Activated naive CD8-positive, alpha-beta T cell (primary cell): ENCODE data around the gene SULT4A1.

Experiments
- H3K27ac Mint-ChIP-seq: one replicate; pipeline ENCODE4 v1.8.0; 2021; ENCODE audit warnings: mixed read lengths
- H3K27me3 Mint-ChIP-seq: one replicate; pipeline ENCODE4 v1.8.0; 2021; ENCODE audit warnings: mixed read lengths
- H3K36me3 Mint-ChIP-seq: one replicate; pipeline ENCODE4 v1.8.0; 2021; ENCODE audit warnings: mixed read lengths
- H3K4me1 Mint-ChIP-seq: one replicate; pipeline ENCODE4 v1.8.0; 2021; ENCODE audit warnings: low read depth, mixed read lengths
- H3K4me3 Mint-ChIP-seq: one replicate; pipeline ENCODE4 v1.8.0; 2021; ENCODE audit warnings: mild to moderate bottlenecking, mixed read lengths
- H3K9me3 Mint-ChIP-seq: one replicate; pipeline ENCODE4 v1.8.0; 2021; ENCODE audit warnings: low read depth, mixed read lengths

Gene SULT4A1

GRCh38 chr22:43859176-43859575 is 3.1 kb downstream of the SULT4A1 start:
- H3K9me3 Mint-ChIP-seq = no peaks in the 10 kb centered on the region
- H3K27ac Mint-ChIP-seq = no peak overlapping the region
- no peak overlapping the region for H3K4me3 Mint-ChIP-seq
- no peaks in the 10 kb centered on the region for H3K36me3 Mint-ChIP-seq
- H3K27me3 Mint-ChIP-seq = peaks cover 34% of the 10 kb centered on the region
- peaks cover 4% of the 10 kb centered on the region for H3K4me1 Mint-ChIP-seq

- H3K9me3 Mint-ChIP-seq = no peaks in the 10 kb centered on the region
- no peak overlapping the region for H3K4me3 Mint-ChIP-seq
- H3K4me1 Mint-ChIP-seq = peaks cover 4% of the 10 kb centered on the region
- peaks cover 26% of the 10 kb centered on the region for H3K27me3 Mint-ChIP-seq
- no peaks in the 10 kb centered on the region for H3K36me3 Mint-ChIP-seq
- H3K27ac Mint-ChIP-seq = no peak overlapping the region
Measured at GRCh38 chr22:43858156-43858895, 4.0 kb downstream of the SULT4A1 start.

- no peaks in the 10 kb centered on the region for H3K36me3 Mint-ChIP-seq
- no peaks in the 10 kb centered on the region for H3K9me3 Mint-ChIP-seq
- H3K27ac Mint-ChIP-seq = no peak overlapping the region
- no peaks in the 10 kb centered on the region for H3K4me1 Mint-ChIP-seq
- H3K27me3 Mint-ChIP-seq = peaks cover 20% of the 10 kb centered on the region
- no peak overlapping the region for H3K4me3 Mint-ChIP-seq
Measured at GRCh38 chr22:43857367-43857766, 4.9 kb downstream of the SULT4A1 start.

GRCh38 chr22:43855431-43855830 is 6.9 kb downstream of the SULT4A1 start:
- Mint-ChIP-seq H3K4me1 (no peaks in the 10 kb centered on the region), H3K27ac (no peak overlapping the region), H3K27me3 (peaks cover 17% of the 10 kb centered on the region), H3K4me3 (no peak overlapping the region), H3K9me3 (no peaks in the 10 kb centered on the region), H3K36me3 (no peaks in the 10 kb centered on the region)

- no peak overlapping the region for H3K27ac Mint-ChIP-seq
- no peaks in the 10 kb centered on the region for H3K4me1 Mint-ChIP-seq
- no peak overlapping the region for H3K4me3 Mint-ChIP-seq
- H3K27me3 Mint-ChIP-seq = peaks cover 11% of the 10 kb centered on the region
- no peaks in the 10 kb centered on the region for H3K9me3 Mint-ChIP-seq
- H3K36me3 Mint-ChIP-seq = no peaks in the 10 kb centered on the region
Measured at GRCh38 chr22:43854786-43855271, 7.5 kb downstream of the SULT4A1 start.

GRCh38 chr22:43854121-43854785 is 8.1 kb downstream of the SULT4A1 start:
- H3K4me3 Mint-ChIP-seq = no peak overlapping the region
- H3K4me1 Mint-ChIP-seq = no peaks in the 10 kb centered on the region
- H3K27me3 Mint-ChIP-seq = peaks cover 9% of the 10 kb centered on the region
- no peak overlapping the region for H3K27ac Mint-ChIP-seq
- no peaks in the 10 kb centered on the region for H3K9me3 Mint-ChIP-seq
- H3K36me3 Mint-ChIP-seq = no peaks in the 10 kb centered on the region

GRCh38 chr22:43853328-43853931 is 8.9 kb downstream of the SULT4A1 start:
- Mint-ChIP-seq H3K27ac (no peak overlapping the region), H3K4me1 (no peaks in the 10 kb centered on the region), H3K4me3 (no peak overlapping the region), H3K27me3 (peaks cover 2% of the 10 kb centered on the region), H3K36me3 (no peaks in the 10 kb centered on the region), H3K9me3 (no peaks in the 10 kb centered on the region)

GRCh38 chr22:43852573-43853327 is 9.6 kb downstream of the SULT4A1 start:
- Mint-ChIP-seq H3K27me3 (peaks cover 2% of the 10 kb centered on the region), H3K4me3 (no peak overlapping the region), H3K27ac (no peak overlapping the region)

GRCh38 chr22:43851979-43852307 is 10.4 kb downstream of the SULT4A1 start:
- H3K27ac Mint-ChIP-seq = no peak overlapping the region
- no peaks in the 10 kb centered on the region for H3K9me3 Mint-ChIP-seq
- H3K27me3 Mint-ChIP-seq = peaks cover 2% of the 10 kb centered on the region
- H3K4me1 Mint-ChIP-seq = no peaks in the 10 kb centered on the region
- H3K36me3 Mint-ChIP-seq = no peaks in the 10 kb centered on the region
- H3K4me3 Mint-ChIP-seq = no peak overlapping the region

More at GRCh38 chr22:43852573-43853327, 9.6 kb downstream of the SULT4A1 start:
- Mint-ChIP-seq H3K9me3 (no peaks in the 10 kb centered on the region), H3K36me3 (no peaks in the 10 kb centered on the region), H3K4me1 (no peaks in the 10 kb centered on the region)

GRCh38 chr22:43851058-43851978 is 11.0 kb downstream of the SULT4A1 start:
- no peaks in the 10 kb centered on the region for H3K36me3 Mint-ChIP-seq
- no peaks in the 10 kb centered on the region for H3K4me1 Mint-ChIP-seq
- no peaks in the 10 kb centered on the region for H3K9me3 Mint-ChIP-seq
- H3K27me3 Mint-ChIP-seq = peaks cover 2% of the 10 kb centered on the region
- no peak overlapping the region for H3K27ac Mint-ChIP-seq
- no peak overlapping the region for H3K4me3 Mint-ChIP-seq

- Mint-ChIP-seq H3K27me3 (peaks cover 1% of the 10 kb centered on the region), H3K4me1 (no peaks in the 10 kb centered on the region), H3K27ac (no peak overlapping the region), H3K9me3 (no peaks in the 10 kb centered on the region), H3K4me3 (no peak overlapping the region), H3K36me3 (no peaks in the 10 kb centered on the region)
Measured at GRCh38 chr22:43850529-43850928, 11.8 kb downstream of the SULT4A1 start.

GRCh38 chr22:43849731-43850130 is 12.6 kb downstream of the SULT4A1 start:
- no peak overlapping the region for H3K27ac Mint-ChIP-seq
- no peaks in the 10 kb centered on the region for H3K27me3 Mint-ChIP-seq
- no peaks in the 10 kb centered on the region for H3K9me3 Mint-ChIP-seq
- no peaks in the 10 kb centered on the region for H3K4me1 Mint-ChIP-seq
- H3K36me3 Mint-ChIP-seq = no peaks in the 10 kb centered on the region
- no peak overlapping the region for H3K4me3 Mint-ChIP-seq

GRCh38 chr22:43848366-43849171 is 13.7 kb downstream of the SULT4A1 start:
- Mint-ChIP-seq H3K36me3 (no peaks in the 10 kb centered on the region), H3K9me3 (no peaks in the 10 kb centered on the region), H3K27me3 (no peaks in the 10 kb centered on the region), H3K4me1 (no peaks in the 10 kb centered on the region), H3K4me3 (no peak overlapping the region), H3K27ac (no peak overlapping the region)
